Measurements from ENCODE around the gene ANKFY1. TPM values are rescaled to one million over a fixed set of nuclear protein-coding genes. Genes with fewer than 3 reads are reported as not detected.
"Not testable (repeated sequence)": the region's sequence is repeated elsewhere in the genome, so short reads cannot be mapped to it uniquely, and the experiment has no call there.

The ANKFY1 gene
- total RNA-seq, 1 experiment from 2014 or later: 46.8 TPM

DNA sequence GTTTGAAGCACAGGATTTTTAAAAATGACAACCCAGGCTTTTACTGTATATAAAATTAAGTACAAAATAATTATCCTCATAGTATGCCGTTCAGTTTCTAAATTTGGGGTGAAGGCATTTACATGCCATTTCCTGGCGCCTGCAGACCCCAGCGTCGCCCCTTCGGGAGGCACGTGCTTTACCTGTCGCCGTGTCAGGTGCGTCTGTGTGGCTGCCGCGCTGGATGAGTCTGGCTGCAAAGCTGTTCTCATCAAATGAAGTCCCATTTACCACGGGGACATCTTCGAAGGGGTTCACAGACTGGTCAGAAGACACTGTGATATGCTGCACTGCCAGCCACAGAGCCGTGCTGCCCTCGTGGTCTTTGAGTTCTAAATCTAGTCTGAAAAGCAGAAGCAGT lies 69.0 kb downstream of the ANKFY1 start:
- H3K27ac Mint-ChIP-seq: no peak overlapping the region
- POLR2A ChIA-PET: no interaction called here
- peaks cover 42% of the 10 kb centered on the region for H3K36me3 Mint-ChIP-seq
- CTCF ChIA-PET: no interaction called here
- no peak for DNase-seq (ENCODE audit: low spot score)
- H3K4me1 Mint-ChIP-seq: no peaks in the 10 kb centered on the region
- no peaks in the 10 kb centered on the region for H3K9me3 Mint-ChIP-seq
- no peak overlapping the region for H3K4me3 Mint-ChIP-seq
- TF ChIP-seq, protein P1, sequence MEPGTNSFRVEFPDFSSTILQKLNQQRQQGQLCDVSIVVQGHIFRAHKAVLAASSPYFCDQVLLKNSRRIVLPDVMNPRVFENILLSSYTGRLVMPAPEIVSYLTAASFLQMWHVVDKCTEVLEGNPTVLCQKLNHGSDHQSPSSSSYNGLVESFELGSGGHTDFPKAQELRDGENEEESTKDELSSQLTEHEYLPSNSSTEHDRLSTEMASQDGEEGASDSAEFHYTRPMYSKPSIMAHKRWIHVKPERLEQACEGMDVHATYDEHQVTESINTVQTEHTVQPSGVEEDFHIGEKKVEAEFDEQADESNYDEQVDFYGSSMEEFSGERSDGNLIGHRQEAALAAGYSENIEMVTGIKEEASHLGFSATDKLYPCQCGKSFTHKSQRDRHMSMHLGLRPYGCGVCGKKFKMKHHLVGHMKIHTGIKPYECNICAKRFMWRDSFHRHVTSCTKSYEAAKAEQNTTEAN (CRISPR knock-in tag; IDR thresholded peaks at IDR 0.05): no peak
- TF ChIP-seq, protein P2, sequence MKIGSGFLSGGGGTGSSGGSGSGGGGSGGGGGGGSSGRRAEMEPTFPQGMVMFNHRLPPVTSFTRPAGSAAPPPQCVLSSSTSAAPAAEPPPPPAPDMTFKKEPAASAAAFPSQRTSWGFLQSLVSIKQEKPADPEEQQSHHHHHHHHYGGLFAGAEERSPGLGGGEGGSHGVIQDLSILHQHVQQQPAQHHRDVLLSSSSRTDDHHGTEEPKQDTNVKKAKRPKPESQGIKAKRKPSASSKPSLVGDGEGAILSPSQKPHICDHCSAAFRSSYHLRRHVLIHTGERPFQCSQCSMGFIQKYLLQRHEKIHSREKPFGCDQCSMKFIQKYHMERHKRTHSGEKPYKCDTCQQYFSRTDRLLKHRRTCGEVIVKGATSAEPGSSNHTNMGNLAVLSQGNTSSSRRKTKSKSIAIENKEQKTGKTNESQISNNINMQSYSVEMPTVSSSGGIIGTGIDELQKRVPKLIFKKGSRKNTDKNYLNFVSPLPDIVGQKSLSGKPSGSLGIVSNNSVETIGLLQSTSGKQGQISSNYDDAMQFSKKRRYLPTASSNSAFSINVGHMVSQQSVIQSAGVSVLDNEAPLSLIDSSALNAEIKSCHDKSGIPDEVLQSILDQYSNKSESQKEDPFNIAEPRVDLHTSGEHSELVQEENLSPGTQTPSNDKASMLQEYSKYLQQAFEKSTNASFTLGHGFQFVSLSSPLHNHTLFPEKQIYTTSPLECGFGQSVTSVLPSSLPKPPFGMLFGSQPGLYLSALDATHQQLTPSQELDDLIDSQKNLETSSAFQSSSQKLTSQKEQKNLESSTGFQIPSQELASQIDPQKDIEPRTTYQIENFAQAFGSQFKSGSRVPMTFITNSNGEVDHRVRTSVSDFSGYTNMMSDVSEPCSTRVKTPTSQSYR (CRISPR knock-in tag; IDR thresholded peaks at IDR 0.05): no peak
- TF ChIP-seq GABPB1 (CRISPR knock-in tag; IDR thresholded peaks at IDR 0.05) (no peak), RELA (CRISPR knock-in tag; IDR thresholded peaks at IDR 0.05; ENCODE audit: borderline replicate concordance) (no peak), ZNF263 (CRISPR knock-in tag; IDR thresholded peaks at IDR 0.05; ENCODE audit: low read depth) (no peak), JAZF1 (CRISPR knock-in tag; IDR thresholded peaks at IDR 0.05) (no peak)
- TF ChIP-seq, protein P3, sequence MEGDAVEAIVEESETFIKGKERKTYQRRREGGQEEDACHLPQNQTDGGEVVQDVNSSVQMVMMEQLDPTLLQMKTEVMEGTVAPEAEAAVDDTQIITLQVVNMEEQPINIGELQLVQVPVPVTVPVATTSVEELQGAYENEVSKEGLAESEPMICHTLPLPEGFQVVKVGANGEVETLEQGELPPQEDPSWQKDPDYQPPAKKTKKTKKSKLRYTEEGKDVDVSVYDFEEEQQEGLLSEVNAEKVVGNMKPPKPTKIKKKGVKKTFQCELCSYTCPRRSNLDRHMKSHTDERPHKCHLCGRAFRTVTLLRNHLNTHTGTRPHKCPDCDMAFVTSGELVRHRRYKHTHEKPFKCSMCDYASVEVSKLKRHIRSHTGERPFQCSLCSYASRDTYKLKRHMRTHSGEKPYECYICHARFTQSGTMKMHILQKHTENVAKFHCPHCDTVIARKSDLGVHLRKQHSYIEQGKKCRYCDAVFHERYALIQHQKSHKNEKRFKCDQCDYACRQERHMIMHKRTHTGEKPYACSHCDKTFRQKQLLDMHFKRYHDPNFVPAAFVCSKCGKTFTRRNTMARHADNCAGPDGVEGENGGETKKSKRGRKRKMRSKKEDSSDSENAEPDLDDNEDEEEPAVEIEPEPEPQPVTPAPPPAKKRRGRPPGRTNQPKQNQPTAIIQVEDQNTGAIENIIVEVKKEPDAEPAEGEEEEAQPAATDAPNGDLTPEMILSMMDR (IDR thresholded peaks at IDR 0.05): no peak
- TF ChIP-seq, protein P4, sequence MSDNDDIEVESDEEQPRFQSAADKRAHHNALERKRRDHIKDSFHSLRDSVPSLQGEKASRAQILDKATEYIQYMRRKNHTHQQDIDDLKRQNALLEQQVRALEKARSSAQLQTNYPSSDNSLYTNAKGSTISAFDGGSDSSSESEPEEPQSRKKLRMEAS (CRISPR knock-in tag; IDR thresholded peaks at IDR 0.05): no peak
- H3K27me3 Mint-ChIP-seq (ENCODE audit: low read depth): no peaks in the 10 kb centered on the region
- ATAC-seq: no peak

DNA sequence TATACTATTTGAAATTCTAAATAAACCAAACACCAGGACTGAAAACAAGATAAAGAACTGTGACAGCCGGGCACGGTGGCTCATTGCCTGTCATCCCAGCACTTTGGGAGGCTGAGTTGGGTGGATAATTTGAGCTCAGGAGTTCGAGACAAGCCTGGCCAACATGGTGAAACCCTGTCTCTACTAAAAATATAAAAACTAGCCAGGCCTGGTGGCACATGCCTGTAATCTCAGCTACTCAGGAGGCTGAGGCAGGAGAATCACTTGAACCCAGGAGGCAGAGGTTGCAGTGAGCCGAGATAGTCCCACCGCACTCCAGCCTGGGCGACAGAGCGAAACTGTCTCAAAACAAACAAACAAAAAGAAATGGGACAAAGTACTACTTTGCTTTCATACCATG lies 73.0 kb downstream of the ANKFY1 start:
- H3K9me3 Mint-ChIP-seq; H3K4me3 Mint-ChIP-seq; ATAC-seq; DNase-seq (ENCODE audit: low spot score); H3K27me3 Mint-ChIP-seq (ENCODE audit: low read depth); H3K27ac Mint-ChIP-seq; POLR2A ChIA-PET; H3K4me1 Mint-ChIP-seq: not testable (repeated sequence)
- H3K36me3 Mint-ChIP-seq: peaks cover 53% of the 10 kb centered on the region
- CTCF ChIA-PET: interaction anchor here (0.7 kb wide), 1 partner anchor 9 kb away, joined by 3 read pairs; no protein-coding TSS in a partner anchor

DNA sequence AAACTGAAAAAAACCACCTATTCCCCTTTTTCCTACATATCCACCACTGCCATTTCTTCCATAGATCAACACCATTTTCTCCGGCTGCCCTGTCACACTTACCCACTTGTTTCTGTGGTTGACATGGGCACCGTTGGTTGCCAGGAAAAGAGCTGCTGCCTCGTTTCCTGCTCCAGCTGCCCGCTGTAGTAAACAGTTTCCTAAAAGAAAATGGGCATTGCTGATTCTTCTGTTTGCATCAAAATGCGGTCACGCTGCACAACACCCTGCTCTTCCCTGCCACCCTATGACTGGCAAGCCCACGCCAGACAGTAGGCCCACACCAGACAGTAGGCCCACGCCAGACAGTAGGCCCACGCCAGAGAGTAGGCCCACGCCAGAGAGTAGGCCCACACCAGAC lies 74.5 kb downstream of the ANKFY1 start:
- ChIA-PET CTCF (no interaction called here), POLR2A (no interaction called here)
- ATAC-seq (no peak), DNase-seq (ENCODE audit: low spot score) (no peak)
- Mint-ChIP-seq H3K27me3 (ENCODE audit: low read depth) (no peaks in the 10 kb centered on the region), H3K4me3 (no peak overlapping the region), H3K9me3 (no peaks in the 10 kb centered on the region), H3K36me3 (peaks cover 43% of the 10 kb centered on the region), H3K27ac (no peak overlapping the region), H3K4me1 (peaks cover 5% of the 10 kb centered on the region; the same call in 1 of the 2 replicates)
- TF ChIP-seq, protein P5, sequence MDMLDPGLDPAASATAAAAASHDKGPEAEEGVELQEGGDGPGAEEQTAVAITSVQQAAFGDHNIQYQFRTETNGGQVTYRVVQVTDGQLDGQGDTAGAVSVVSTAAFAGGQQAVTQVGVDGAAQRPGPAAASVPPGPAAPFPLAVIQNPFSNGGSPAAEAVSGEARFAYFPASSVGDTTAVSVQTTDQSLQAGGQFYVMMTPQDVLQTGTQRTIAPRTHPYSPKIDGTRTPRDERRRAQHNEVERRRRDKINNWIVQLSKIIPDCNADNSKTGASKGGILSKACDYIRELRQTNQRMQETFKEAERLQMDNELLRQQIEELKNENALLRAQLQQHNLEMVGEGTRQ (CRISPR knock-in tag; IDR thresholded peaks at IDR 0.05): no peak
- TF ChIP-seq KAT7 (CRISPR knock-in tag; IDR thresholded peaks at IDR 0.05; ENCODE audit: borderline replicate concordance) (no peak), OVOL2 (CRISPR knock-in tag; IDR thresholded peaks at IDR 0.05; ENCODE audit: borderline replicate concordance) (no peak), ZNF263 (CRISPR knock-in tag; IDR thresholded peaks at IDR 0.05; ENCODE audit: low read depth) (no peak), RELA (CRISPR knock-in tag; IDR thresholded peaks at IDR 0.05; ENCODE audit: borderline replicate concordance) (no peak), MXD4 (CRISPR knock-in tag; IDR thresholded peaks at IDR 0.05; ENCODE audit: borderline replicate concordance) (no peak), CREM (CRISPR knock-in tag; IDR thresholded peaks at IDR 0.05) (no peak), IRF2 (CRISPR knock-in tag; IDR thresholded peaks at IDR 0.05; ENCODE audit: borderline replicate concordance, low read depth) (no peak), SOX15 (CRISPR knock-in tag; IDR thresholded peaks at IDR 0.05) (no peak), ZNF121 (CRISPR knock-in tag; IDR thresholded peaks at IDR 0.05) (no peak), ELF4 (CRISPR knock-in tag; IDR thresholded peaks at IDR 0.05; ENCODE audit: low read depth) (no peak), ZNF317 (CRISPR knock-in tag; IDR thresholded peaks at IDR 0.05; ENCODE audit: borderline replicate concordance, low read depth) (no peak), FOXJ3 (CRISPR knock-in tag; IDR thresholded peaks at IDR 0.05; ENCODE audit: borderline replicate concordance) (no peak)
- TF ChIP-seq, protein P6, sequence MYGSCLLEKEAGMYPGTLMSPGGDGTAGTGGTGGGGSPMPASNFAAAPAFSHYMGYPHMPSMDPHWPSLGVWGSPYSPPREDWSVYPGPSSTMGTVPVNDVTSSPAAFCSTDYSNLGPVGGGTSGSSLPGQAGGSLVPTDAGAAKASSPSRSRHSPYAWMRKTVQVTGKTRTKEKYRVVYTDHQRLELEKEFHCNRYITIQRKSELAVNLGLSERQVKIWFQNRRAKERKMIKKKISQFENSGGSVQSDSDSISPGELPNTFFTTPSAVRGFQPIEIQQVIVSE (CRISPR knock-in tag; IDR thresholded peaks at IDR 0.05; ENCODE audit: borderline replicate concordance): no peak
- TF ChIP-seq, protein P7, sequence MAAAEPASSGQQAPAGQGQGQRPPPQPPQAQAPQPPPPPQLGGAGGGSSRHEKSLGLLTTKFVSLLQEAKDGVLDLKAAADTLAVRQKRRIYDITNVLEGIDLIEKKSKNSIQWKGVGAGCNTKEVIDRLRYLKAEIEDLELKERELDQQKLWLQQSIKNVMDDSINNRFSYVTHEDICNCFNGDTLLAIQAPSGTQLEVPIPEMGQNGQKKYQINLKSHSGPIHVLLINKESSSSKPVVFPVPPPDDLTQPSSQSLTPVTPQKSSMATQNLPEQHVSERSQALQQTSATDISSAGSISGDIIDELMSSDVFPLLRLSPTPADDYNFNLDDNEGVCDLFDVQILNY (CRISPR knock-in tag; IDR thresholded peaks at IDR 0.05): no peak
- TF ChIP-seq, protein P8, sequence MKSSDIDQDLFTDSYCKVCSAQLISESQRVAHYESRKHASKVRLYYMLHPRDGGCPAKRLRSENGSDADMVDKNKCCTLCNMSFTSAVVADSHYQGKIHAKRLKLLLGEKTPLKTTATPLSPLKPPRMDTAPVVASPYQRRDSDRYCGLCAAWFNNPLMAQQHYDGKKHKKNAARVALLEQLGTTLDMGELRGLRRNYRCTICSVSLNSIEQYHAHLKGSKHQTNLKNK (CRISPR knock-in tag; IDR thresholded peaks at IDR 0.05): no peak
- TF ChIP-seq, protein P9, sequence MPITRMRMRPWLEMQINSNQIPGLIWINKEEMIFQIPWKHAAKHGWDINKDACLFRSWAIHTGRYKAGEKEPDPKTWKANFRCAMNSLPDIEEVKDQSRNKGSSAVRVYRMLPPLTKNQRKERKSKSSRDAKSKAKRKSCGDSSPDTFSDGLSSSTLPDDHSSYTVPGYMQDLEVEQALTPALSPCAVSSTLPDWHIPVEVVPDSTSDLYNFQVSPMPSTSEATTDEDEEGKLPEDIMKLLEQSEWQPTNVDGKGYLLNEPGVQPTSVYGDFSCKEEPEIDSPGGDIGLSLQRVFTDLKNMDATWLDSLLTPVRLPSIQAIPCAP (CRISPR knock-in tag; IDR thresholded peaks at IDR 0.05): no peak
